Gastrocnemius medialis (tissue), 4 donors: ENCODE data around the gene OR10J1.

Source experiments
- CTCF ChIP-seq, 5 experiments: fragments of 450-650 bp in 3 of 5; fragments of 200-600 bp in 2 of 5; sonication (generic) in 2 of 5; IDR thresholded peaks in 4 of 5; conservative IDR thresholded peaks in 1 of 5; 1 replicate in 4 of 5; 2 replicates in 1 of 5; pipeline ENCODE4 v1.5.1; 2016 to 2019; ENCODE audit warnings: antibody characterized with exemption in 5 of 5, mild to moderate bottlenecking in 3 of 5, moderate library complexity in 3 of 5
- POLR2A ChIP-seq, 2 donors: fragments of 450-650 bp; IDR thresholded peaks; one replicate each; pipeline ENCODE4 v1.6.1; 2017; ENCODE audit warnings: antibody characterized with exemption in 2 of 2, mild to moderate bottlenecking in 2 of 2, moderate library complexity in 2 of 2

GRCh38 chr1:159444511-159444910 lies 5.0 kb downstream of the OR10J1 start:
- TF ChIP-seq POLR2A (IDR thresholded peaks at IDR 0.05) (no peak), CTCF (IDR thresholded peaks at IDR 0.05 in 4 of 5, conservative IDR thresholded peaks at IDR 0.05 in 1 of 5) (no peak)
